ENCODE data around the gene BICC1.

- TF ChIP-seq CTCF (IDR thresholded peaks at IDR 0.05) (no peak), POLR2AphosphoS5 (IDR thresholded peaks at IDR 0.05) (no peak), POLR2A (IDR thresholded peaks at IDR 0.05) (no peak)
Measured at GRCh38 chr10:58675321-58675720, 162.6 kb downstream of the BICC1 start.
